Measurements from ENCODE around the gene RPTOR. TPM values are rescaled to one million over a fixed set of nuclear protein-coding genes. Genes with fewer than 3 reads are reported as not detected.

The RPTOR gene
- total and polyA plus RNA-seq, 10 of the 15 experiments (the other 5 are each of a cell fraction or from before 2014, with no cell fraction given), result 0.18 to 32.1 (median 7.8) TPM

DNA sequence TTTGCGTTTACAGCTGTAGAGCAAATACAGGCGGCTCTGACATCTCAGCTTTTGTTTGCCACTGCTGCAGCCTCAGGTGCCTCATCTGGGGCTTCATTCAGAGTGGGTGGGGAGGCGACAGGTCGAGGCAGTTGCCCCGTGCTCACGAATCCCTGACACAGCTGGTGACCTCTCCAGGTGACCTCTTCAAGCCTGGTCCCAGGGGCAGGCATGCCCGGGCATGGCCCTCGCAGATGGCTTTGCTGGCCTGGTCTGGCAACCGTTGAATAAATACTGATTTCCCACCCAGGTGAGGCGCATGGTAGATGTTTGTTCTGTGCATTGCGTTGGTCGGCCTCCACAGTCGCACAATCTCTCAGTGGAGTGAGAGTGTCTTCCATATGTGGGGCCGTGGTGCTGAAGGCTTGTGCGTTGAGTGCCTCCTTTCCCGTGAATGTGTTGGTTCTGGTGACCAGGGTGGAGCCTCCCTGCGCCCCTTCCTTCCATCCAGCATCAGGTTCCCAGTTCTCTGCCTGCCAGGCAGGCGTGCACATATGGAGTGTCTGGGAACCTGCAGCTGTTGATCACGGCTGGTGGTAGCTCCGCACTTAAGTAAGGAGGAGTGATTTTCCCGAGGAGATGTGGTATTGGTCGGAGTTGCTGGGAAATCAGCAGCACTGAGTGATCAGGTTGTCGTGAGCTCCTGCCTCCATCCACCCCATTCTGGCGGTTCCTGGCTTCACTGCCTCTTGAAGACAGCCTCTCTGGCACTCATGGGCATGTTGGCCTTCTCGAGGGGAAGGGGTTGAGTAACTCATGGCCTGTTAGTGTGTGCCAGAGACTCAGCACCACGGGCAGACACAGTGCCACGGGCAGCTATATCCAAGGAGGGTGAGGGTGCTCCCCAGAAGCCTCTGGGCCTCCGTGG lies 149.7 kb downstream of the RPTOR start:
- no peak overlapping the region for H3K9ac ChIP-seq (ENCODE audit: control insufficient read depth, insufficient read depth, low read length)
- 89% methylated on average over 28 of the region's 28 CpGs for WGBS (ENCODE audit: insufficient coverage, insufficient replicate concordance, low lambda C conversion rate, missing lambda C conversion rate)
- TF ChIP-seq YY1 (IDR thresholded peaks at IDR 0.05; ENCODE audit: low read depth, low read length), result no peak
- no peak for TF ChIP-seq SMARCA5 (IDR thresholded peaks at IDR 0.05)
- TF ChIP-seq TCF7 (IDR thresholded peaks at IDR 0.05; ENCODE audit: borderline replicate concordance), result no peak
- no peak for TF ChIP-seq JUND (IDR thresholded peaks at IDR 0.05; ENCODE audit: low read depth, low read length)
- TF ChIP-seq MTA3 (IDR thresholded peaks at IDR 0.05; ENCODE audit: borderline replicate concordance, low read length), result no peak
- no peak for TF ChIP-seq CUX1 (IDR thresholded peaks at IDR 0.05; ENCODE audit: insufficient replicate concordance, low read depth, low read length)
- no peak for TF ChIP-seq RCOR1 (conservative IDR thresholded peaks at IDR 0.05; ENCODE audit: low read depth, low read length)
- no peak for TF ChIP-seq FOXK2 (IDR thresholded peaks at IDR 0.05)
- TF ChIP-seq HDAC6 (IDR thresholded peaks at IDR 0.05; ENCODE audit: unreplicated experiment), result no peak
- TF ChIP-seq ZNF384 (IDR thresholded peaks at IDR 0.05; ENCODE audit: borderline replicate concordance, low read depth, low read length), result no peak
- no peak for TF ChIP-seq CHD1 (IDR thresholded peaks at IDR 0.05; ENCODE audit: low read depth, low read length)
- TF ChIP-seq SMC3 (IDR thresholded peaks at IDR 0.05; ENCODE audit: borderline replicate concordance, low read length), result no peak
- TF ChIP-seq, protein P1, sequence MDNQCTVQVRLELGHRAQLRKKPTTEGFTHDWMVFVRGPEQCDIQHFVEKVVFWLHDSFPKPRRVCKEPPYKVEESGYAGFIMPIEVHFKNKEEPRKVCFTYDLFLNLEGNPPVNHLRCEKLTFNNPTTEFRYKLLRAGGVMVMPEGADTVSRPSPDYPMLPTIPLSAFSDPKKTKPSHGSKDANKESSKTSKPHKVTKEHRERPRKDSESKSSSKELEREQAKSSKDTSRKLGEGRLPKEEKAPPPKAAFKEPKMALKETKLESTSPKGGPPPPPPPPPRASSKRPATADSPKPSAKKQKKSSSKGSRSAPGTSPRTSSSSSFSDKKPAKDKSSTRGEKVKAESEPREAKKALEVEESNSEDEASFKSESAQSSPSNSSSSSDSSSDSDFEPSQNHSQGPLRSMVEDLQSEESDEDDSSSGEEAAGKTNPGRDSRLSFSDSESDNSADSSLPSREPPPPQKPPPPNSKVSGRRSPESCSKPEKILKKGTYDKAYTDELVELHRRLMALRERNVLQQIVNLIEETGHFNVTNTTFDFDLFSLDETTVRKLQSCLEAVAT (IDR thresholded peaks at IDR 0.05), result no peak
- no peak for TF ChIP-seq CBX5 (IDR thresholded peaks at IDR 0.05; ENCODE audit: low read depth)
- no peak for TF ChIP-seq WRNIP1 (IDR thresholded peaks at IDR 0.05; ENCODE audit: borderline replicate concordance, low read depth, low read length)
- TF ChIP-seq POLR2A (IDR thresholded peaks at IDR 0.05; ENCODE audit: low read depth, low read length), result no peak
- TF ChIP-seq, protein P2, sequence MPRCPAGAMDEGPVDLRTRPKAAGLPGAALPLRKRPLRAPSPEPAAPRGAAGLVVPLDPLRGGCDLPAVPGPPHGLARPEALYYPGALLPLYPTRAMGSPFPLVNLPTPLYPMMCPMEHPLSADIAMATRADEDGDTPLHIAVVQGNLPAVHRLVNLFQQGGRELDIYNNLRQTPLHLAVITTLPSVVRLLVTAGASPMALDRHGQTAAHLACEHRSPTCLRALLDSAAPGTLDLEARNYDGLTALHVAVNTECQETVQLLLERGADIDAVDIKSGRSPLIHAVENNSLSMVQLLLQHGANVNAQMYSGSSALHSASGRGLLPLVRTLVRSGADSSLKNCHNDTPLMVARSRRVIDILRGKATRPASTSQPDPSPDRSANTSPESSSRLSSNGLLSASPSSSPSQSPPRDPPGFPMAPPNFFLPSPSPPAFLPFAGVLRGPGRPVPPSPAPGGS (IDR thresholded peaks at IDR 0.05; ENCODE audit: borderline replicate concordance, insufficient read depth, low read depth, low read length, poor library complexity, severe bottlenecking), result no peak

More for the DNA sequence above, 149.7 kb downstream of the RPTOR start:
- intact Hi-C loops (cut with micrococcal nuclease; ENCODE audit: unreplicated experiment) (no loop called here), in situ Hi-C loops (cut with MboI) (no loop called here)
- no peak overlapping the region for H3K4me3 ChIP-seq
- H3K27me3 ChIP-seq (replicated peaks in 1 of 2; ENCODE audit: control insufficient read depth in 2 of 2, insufficient read depth in 2 of 2, low read length in 1 of 2), result no peaks in the 10 kb centered on the region
- SMC1A ChIA-PET (ENCODE audit: uncharacterized antibody, unreplicated experiment), result no interaction called here
- no peak overlapping the region for H2AFZ ChIP-seq (ENCODE audit: control insufficient read depth, low read depth, low read length)
- H3K9me3 ChIP-seq (replicated peaks; ENCODE audit: control insufficient read depth, insufficient read depth, low read length), result no peaks in the 10 kb centered on the region
- no peak overlapping the region for H3K27ac ChIP-seq (ENCODE audit: control insufficient read depth, insufficient read depth)
- FAIRE-seq (no peak), ATAC-seq (no peak), DNase-seq (ENCODE audit: low read depth, low spot score) (no peak)
- BruUV-seq (replicated peaks), result no TSS peak
- peaks cover 2% of the 10 kb centered on the region for H3K79me2 ChIP-seq (ENCODE audit: control insufficient read depth, insufficient read depth, low read length)
- H3K4me1 ChIP-seq (ENCODE audit: control insufficient read depth, insufficient read depth, low read length), result no peaks in the 10 kb centered on the region
- RAD21 ChIA-PET (ENCODE audit: unreplicated experiment), result no interaction called here
- H3K36me3 ChIP-seq (ENCODE audit: control insufficient read depth in 2 of 2, insufficient read depth in 2 of 2, low read length in 1 of 2), result peaks cover 0 to 2% of the 10 kb centered on the region in 2 experiments; a peak in 2 of 4 replicates
- H4K20me1 ChIP-seq (ENCODE audit: control insufficient read depth, insufficient read depth), result no peaks in the 10 kb centered on the region; the same call in 1 of the 2 replicates
- H3K4me2 ChIP-seq (ENCODE audit: control insufficient read depth, insufficient read depth), result no peak overlapping the region
- POLR2A ChIA-PET, result no interaction called here
- CTCF ChIA-PET, result no interaction called here
